ENCODE data around the gene BTBD9.

The BTBD9 gene

GRCh38 chr6:38185752-38186151, 454.0 kb downstream of the BTBD9 start:
- DNase-seq: no peak

GRCh38 chr6:38185244-38185643, 454.5 kb downstream of the BTBD9 start:
- no peak for DNase-seq

- no peak for DNase-seq
Observed at GRCh38 chr6:38184585-38185080, 455.1 kb downstream of the BTBD9 start.

- DNase-seq: no peak
Observed at GRCh38 chr6:38183856-38184584, 455.7 kb downstream of the BTBD9 start.

- DNase-seq: no peak
Observed at GRCh38 chr6:38182426-38182825, 457.3 kb downstream of the BTBD9 start.

GRCh38 chr6:38180586-38180985, 459.1 kb downstream of the BTBD9 start:
- DNase-seq: no peak

GRCh38 chr6:38179794-38180430, 459.8 kb downstream of the BTBD9 start:
- no peak for DNase-seq

GRCh38 chr6:38179300-38179699, 460.4 kb downstream of the BTBD9 start:
- DNase-seq: no peak

GRCh38 chr6:38178584-38178886, 461.2 kb downstream of the BTBD9 start:
- no peak for DNase-seq

GRCh38 chr6:38177882-38178583, 461.7 kb downstream of the BTBD9 start:
- no peak for DNase-seq

GRCh38 chr6:38176797-38177751, 462.7 kb downstream of the BTBD9 start:
- no peak for DNase-seq

GRCh38 chr6:38175786-38176185, 463.9 kb downstream of the BTBD9 start:
- DNase-seq: no peak

GRCh38 chr6:38174806-38175495, 464.8 kb downstream of the BTBD9 start:
- no peak for DNase-seq

- DNase-seq: no peak
Observed at GRCh38 chr6:38174315-38174714, 465.4 kb downstream of the BTBD9 start.

GRCh38 chr6:38173909-38174308, 465.8 kb downstream of the BTBD9 start:
- no peak for DNase-seq

- DNase-seq: no peak
Observed at GRCh38 chr6:38172739-38173410, 466.9 kb downstream of the BTBD9 start.

- no peak for DNase-seq
Observed at GRCh38 chr6:38171997-38172738, 467.6 kb downstream of the BTBD9 start.

- DNase-seq: no peak
Observed at GRCh38 chr6:38170666-38171355, 468.9 kb downstream of the BTBD9 start.

- DNase-seq: no peak
Observed at GRCh38 chr6:38169977-38170526, 469.7 kb downstream of the BTBD9 start.

All from CD4-positive, alpha-beta T cell treated with Interleukin-10 for 1 hour (primary cell).